Stimulated activated CD8-positive, alpha-beta memory T cell treated with anti-CD3 and anti-CD28 coated beads, Interleukin-4, amount 100 ng/mL, for 4 hours (primary cell): ENCODE data around the gene ADCY7.

Source experiments
- DNase-seq, 2 donors: peaks; one replicate each; pipeline ENCODE4 v3.0.0-alpha.2; 2020; ENCODE audit warnings: low read depth in 2 of 2, low spot score in 1 of 2

ADCY7 gene

DNA sequence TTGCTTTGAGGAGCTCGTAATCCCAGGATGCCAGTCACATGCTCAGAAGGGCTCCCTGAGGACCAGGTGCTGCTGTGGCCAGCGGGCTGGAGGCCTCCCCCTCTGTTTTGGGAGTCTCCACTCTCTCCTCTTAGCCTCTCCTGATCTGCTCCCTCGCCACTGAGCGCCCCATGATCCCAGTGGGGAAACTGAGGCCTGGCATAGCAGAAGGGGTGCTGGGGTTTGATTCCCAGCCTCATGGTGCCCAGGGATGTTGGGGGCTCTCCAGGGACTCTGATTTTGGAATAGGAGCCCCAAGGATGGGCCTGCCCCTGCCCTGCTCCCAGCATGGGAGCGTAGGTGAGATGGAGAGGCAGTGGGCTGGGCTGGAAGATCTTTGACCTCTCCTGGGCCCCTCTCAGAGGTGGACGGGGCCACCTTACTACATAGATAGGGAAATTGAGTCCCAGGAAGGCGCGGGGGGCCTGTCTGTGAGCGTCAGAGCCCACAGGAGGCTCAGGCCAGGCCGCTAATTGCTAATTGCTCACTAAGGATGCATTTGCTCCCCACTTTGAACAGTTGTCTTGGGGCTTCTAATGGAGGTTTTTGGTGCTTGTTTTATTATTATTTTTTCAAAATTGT lies 525 bp upstream of the ADCY7 start:
- no peak for DNase-seq

GRCh38 chr16:50267151-50267631 lies 840 bp downstream of the ADCY7 start:
- DNase-seq = no peak

DNA sequence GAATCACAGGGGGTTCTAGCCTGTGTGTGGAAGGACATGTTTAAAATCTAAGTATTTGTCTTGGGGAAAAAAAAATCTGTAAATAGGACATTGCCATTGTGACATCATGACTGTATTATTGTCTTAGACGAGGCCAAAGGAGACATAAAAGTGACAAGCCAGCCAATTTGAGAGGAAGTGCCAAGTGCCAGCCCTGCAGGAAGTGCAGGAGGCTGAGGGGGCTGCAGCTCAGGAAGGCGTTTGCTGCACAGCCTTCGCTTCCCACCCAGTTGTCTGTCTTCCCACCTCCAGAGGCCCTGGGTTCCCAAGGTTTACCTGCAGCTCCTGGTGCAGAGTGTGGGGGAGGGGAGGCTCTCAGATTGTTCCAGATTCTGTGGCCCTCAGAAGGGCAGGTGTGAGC lies 1.3 kb downstream of the ADCY7 start:
- no peak for DNase-seq

DNA sequence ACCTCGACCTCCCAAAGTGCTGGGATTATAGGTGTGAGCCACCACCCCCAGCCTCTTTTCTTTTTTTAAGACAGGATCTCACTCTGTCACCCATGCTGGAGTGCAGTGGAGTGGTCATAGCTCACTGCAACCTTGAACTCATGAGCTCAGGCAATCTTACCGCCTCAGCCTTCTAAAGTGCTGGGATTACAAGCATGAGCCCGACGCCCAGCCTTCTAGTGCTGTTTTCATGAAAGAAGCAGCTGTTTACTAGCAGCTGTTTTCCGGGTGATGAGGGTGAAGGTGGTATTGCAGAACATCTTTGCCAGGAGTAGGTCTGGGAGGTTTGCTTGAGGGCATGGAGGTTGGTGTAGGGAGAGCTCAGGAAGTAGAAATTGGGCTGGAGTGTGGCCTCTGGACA lies 2.0 kb downstream of the ADCY7 start:
- no peak for DNase-seq

GRCh38 chr16:50269061-50269705 lies 2.8 kb downstream of the ADCY7 start:
- DNase-seq = no peak

- DNase-seq = no peak
Measured at GRCh38 chr16:50269769-50270509, 3.6 kb downstream of the ADCY7 start.

DNA sequence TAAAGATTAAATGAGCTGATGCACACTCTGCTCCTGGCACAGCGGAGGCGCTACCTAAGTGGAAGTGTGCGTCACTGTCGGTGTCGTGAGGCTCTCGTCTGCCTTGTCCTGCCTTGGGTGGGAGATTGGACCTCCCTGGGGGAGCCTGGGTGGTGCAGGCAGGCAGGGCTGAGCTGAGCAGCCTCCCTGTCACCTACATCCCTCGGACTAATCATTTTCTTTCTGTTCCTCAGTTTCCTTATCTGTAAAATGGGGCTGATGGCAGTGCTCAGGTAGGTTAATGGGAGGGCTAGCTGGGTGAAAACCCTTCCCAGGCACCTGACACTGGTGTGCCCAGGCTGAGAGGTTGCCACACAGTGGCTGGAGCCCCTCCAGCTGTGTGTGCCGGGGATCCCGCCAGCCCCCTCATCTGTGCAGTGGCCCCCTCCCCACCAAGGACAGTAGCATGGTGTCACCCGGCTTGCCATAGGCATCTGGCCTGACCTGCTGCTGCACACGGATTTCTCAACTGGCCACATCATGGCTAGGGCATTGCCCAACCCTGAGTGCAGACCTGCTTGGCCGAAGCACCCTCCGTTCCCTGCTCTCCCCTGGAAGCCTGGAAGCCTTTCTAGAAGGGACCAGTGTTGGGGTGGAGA lies 4.3 kb downstream of the ADCY7 start:
- DNase-seq = no peak

GRCh38 chr16:50271148-50272041 lies 5.0 kb downstream of the ADCY7 start:
- DNase-seq = no peak

- DNase-seq = no peak
Measured at GRCh38 chr16:50272111-50272571, 5.8 kb downstream of the ADCY7 start.

DNA sequence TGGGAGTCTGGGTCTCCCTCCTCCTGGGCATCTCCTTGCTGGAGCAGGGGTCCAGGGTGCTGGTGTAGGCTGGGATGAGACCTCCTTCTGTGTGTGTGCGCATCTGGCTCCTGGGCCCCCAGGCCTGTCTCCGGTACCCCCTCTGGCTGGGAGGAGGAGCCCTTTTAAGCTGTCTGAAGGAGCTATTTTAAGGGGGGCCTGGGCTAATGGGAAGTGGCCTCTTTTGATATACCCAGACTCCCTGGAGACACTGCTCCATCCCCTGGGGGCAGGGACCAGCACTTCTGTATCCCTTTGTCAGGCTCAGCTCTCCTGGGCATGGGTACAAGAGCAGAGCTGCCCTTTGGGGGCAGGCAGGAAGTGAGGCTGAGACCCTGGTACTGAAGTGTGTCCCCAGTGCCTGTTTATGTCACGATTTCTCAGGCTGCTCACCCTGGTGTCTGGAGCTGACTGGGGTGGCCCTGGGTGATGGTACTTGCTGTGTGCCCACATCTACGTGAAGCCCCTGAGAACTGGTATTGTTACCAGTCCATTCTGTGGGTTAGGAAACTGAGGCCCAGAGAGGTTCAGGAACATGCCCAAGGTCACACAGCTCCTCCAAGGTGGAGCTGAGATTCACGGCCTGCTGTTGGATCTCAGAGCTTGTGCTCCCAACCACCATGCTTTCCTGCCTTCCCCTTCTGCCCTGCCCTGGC lies 6.5 kb downstream of the ADCY7 start:
- no peak for DNase-seq

- no peak for DNase-seq
Measured at GRCh38 chr16:50273382-50273690, 7.0 kb downstream of the ADCY7 start.

DNA sequence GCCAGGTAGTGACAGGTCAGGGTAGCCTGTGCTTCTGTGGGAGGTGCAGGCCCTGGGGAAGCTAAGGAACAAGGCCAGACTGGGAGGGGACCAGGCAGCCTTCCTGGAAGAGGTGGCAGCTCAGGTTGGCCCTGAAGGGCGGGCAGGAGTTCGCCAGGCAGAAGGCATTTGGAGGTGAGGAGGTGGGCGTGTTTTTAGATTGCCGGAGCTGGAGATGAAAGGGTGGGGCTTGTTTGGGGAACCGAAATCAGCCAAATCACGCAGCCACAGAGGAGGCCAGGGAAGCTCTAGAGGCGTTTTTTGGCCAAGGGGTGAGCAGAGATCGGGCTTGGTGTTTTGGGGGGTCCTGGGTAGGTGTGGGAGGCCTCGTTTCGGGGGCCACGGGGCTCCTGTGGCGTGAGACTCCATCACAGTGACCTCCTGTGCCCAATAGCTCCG lies 7.6 kb downstream of the ADCY7 start:
- no peak for DNase-seq

GRCh38 chr16:50274326-50275097 lies 8.2 kb downstream of the ADCY7 start:
- peak in 1 of 2 donors; percentile 35 for DNase-seq

DNA sequence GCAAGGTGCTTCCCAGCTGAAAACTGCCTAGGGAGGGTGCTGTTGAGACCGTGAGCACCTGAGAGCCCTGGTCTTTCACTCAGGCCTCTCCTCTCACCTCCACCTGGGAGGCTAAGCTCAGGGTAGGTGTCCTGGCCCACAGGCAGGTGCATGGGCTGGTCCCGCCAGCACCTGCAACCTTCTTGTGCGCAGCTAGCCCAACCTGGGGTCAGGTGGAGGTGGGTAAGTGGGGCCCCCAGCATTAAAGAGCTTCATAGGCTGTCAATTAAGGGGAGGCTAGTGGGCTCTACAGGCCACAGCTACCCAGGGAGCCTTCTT lies 8.7 kb downstream of the ADCY7 start:
- DNase-seq = no peak

- DNase-seq = no peak
Measured at GRCh38 chr16:50275428-50276325, 9.3 kb downstream of the ADCY7 start.

DNA sequence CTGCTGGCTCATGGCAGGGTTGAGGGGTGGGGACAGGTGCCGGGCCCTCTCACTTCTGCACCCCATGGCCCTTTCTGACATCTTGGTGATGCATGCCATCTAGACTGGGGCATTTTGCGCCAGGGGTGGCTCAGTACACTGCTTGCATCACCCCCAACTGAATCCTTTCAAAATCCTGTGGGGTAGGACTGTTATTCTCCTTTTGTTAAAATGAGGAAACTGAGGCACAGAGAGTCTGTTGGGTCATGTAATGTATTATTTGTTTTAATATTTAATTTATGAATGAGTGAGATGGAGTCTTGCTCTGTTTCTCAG lies 9.9 kb downstream of the ADCY7 start:
- no peak for DNase-seq

- no peak for DNase-seq
Measured at GRCh38 chr16:50276801-50277555, 10.6 kb downstream of the ADCY7 start.

GRCh38 chr16:50278251-50278650 lies 11.9 kb downstream of the ADCY7 start:
- no peak for DNase-seq
